Stimulated activated CD8-positive, alpha-beta memory T cell treated with anti-CD3 and anti-CD28 coated beads, Interleukin-15, amount 100 ng/mL, for 4 hours (primary cell): ENCODE measurements around the gene MAP3K5.

Experiments
- DNase-seq, 2 donors: peaks; one replicate each; pipeline ENCODE4 v3.0.0-alpha.2; 2020; ENCODE audit warnings: low read depth in 2 of 2

The MAP3K5 gene

GRCh38 chr6:136544326-136544725, 248.0 kb downstream of the MAP3K5 start:
- no peak for DNase-seq

- no peak for DNase-seq
Observed at GRCh38 chr6:136541395-136541794, 250.9 kb downstream of the MAP3K5 start.

- no peak for DNase-seq
Observed at GRCh38 chr6:136539967-136540652, 252.2 kb downstream of the MAP3K5 start.

GRCh38 chr6:136538836-136539235, 253.4 kb downstream of the MAP3K5 start:
- DNase-seq, result no peak

- no peak for DNase-seq
Observed at GRCh38 chr6:136535880-136536650, 256.2 kb downstream of the MAP3K5 start.

- DNase-seq, result no peak
Observed at GRCh38 chr6:136535017-136535765, 257.1 kb downstream of the MAP3K5 start.

GRCh38 chr6:136534268-136534667, 258.0 kb downstream of the MAP3K5 start:
- no peak for DNase-seq

GRCh38 chr6:136533487-136533886, 258.8 kb downstream of the MAP3K5 start:
- DNase-seq, result no peak

- DNase-seq, result no peak
Observed at GRCh38 chr6:136532030-136532429, 260.2 kb downstream of the MAP3K5 start.

GRCh38 chr6:136529710-136530109, 262.6 kb downstream of the MAP3K5 start:
- DNase-seq, result no peak

GRCh38 chr6:136528477-136528876, 263.8 kb downstream of the MAP3K5 start:
- no peak for DNase-seq

GRCh38 chr6:136527831-136528230, 264.4 kb downstream of the MAP3K5 start:
- DNase-seq, result no peak

GRCh38 chr6:136526937-136527336, 265.3 kb downstream of the MAP3K5 start:
- DNase-seq, result no peak

GRCh38 chr6:136526196-136526930, 265.9 kb downstream of the MAP3K5 start:
- DNase-seq, result no peak

GRCh38 chr6:136525586-136526195, 266.6 kb downstream of the MAP3K5 start:
- no peak for DNase-seq

GRCh38 chr6:136524936-136525413, 267.3 kb downstream of the MAP3K5 start:
- no peak for DNase-seq

- no peak for DNase-seq
Observed at GRCh38 chr6:136524339-136524935, 267.8 kb downstream of the MAP3K5 start.

GRCh38 chr6:136523196-136523595, 269.1 kb downstream of the MAP3K5 start:
- no peak for DNase-seq

- no peak for DNase-seq
Observed at GRCh38 chr6:136522636-136523035, 269.6 kb downstream of the MAP3K5 start.

GRCh38 chr6:136521911-136522310, 270.4 kb downstream of the MAP3K5 start:
- DNase-seq, result no peak

- no peak for DNase-seq
Observed at GRCh38 chr6:136521427-136521826, 270.9 kb downstream of the MAP3K5 start.
